Fibroblast of skin of scalp (primary cell): Measurements from ENCODE around the gene PPP4R4.

Experiments
- DNase-seq: peaks from one replicate; pipeline ENCODE4 v3.0.0-alpha.2; 2013

PPP4R4 gene

GRCh38 chr14:94310248-94310647 is 136.1 kb downstream of the PPP4R4 start:
- no peak for DNase-seq

GRCh38 chr14:94312481-94313246 is 138.5 kb downstream of the PPP4R4 start:
- DNase-seq: no peak

- DNase-seq: peak; percentile 7
These were observed 140.0 kb downstream of the PPP4R4 start for GRCh38 chr14:94313991-94314655.

GRCh38 chr14:94314890-94315289 is 140.8 kb downstream of the PPP4R4 start:
- no peak for DNase-seq

GRCh38 chr14:94316692-94317091 is 142.6 kb downstream of the PPP4R4 start:
- DNase-seq: no peak

GRCh38 chr14:94317259-94317658 is 143.1 kb downstream of the PPP4R4 start:
- DNase-seq: no peak

GRCh38 chr14:94320243-94320642 is 146.1 kb downstream of the PPP4R4 start:
- no peak for DNase-seq

- no peak for DNase-seq
These were observed 147.5 kb downstream of the PPP4R4 start for GRCh38 chr14:94321421-94322271.

GRCh38 chr14:94322648-94323570 is 148.8 kb downstream of the PPP4R4 start, which contains the start of gene SERPINA6:
TSS of gene SERPINA6 (minus strand) at chr14:94323336. CDS start at chr14:94314648, 8,688 bp downstream.
- peak; percentile 37 for DNase-seq

- no peak for DNase-seq
These were observed 154.1 kb downstream of the PPP4R4 start for GRCh38 chr14:94328196-94328595.
